K562 (cell line): ENCODE data around the gene TTC8. TPM values are rescaled to one million over a fixed set of nuclear protein-coding genes. Genes with fewer than 3 reads are reported as not detected.

Experiments used
- ATAC-seq: fragments of 200-7000 bp; cut with Tn5 transposase; 3 replicates; pipeline ENCODE4 v1.9.1; 2020; ENCODE audit warnings: moderate library complexity
- BruUV-seq: library from RNA; stranded (reverse); fragments of 400-500 nt; replicated peaks from 2 replicates; lab custom pipeline; 2021; lab: Mats Ljungman, UMichigan
- CTCF ChIA-PET: fragments of 300-600 bp; formaldehyde crosslinking; extraction: SDS; loops from one replicate; lab custom pipeline; 2021; ENCODE audit warnings: low intra/inter-chr PET ratio; lab: Yijun Ruan, JAX
- POLR2A ChIA-PET: fragments of 300-600, 350-650 bp; sonication (Branson Sonifier 250); formaldehyde crosslinking; extraction: SDS; loops from one replicate; lab custom pipeline; 2021; ENCODE audit warnings: antibody characterized with exemption, inconsistent platforms; lab: Yijun Ruan, JAX
- DNase-seq, 4 experiments: peaks; one replicate each; pipeline versions ENCODE4 v3.0.0 to v3.0.0-alpha.2; 2011 to 2018; ENCODE audit warnings: low spot score in 3 of 4, mixed read lengths in 3 of 4; ENCODE audit errors: extremely low read depth in 1 of 4
- FAIRE-seq: peaks from 2 replicates; lab custom pipeline; 2011; peaks lifted over from hg19 to GRCh38; lab: Jason Lieb, UNC
- H2AFZ ChIP-seq: 2 replicates; pipeline ENCODE4 v1.6.0; 2011; ENCODE audit warnings: low read depth, low read length, control low read depth, inconsistent platforms
- H3K27ac ChIP-seq: fragments of 200-600 bp; 3 replicates; pipeline ENCODE4 v1.8.0; 2011; ENCODE audit warnings: low read depth, mild to moderate bottlenecking, control low read depth, inconsistent platforms, low read length, moderate library complexity, mixed read lengths; ENCODE audit errors: extremely low read depth
- H3K27me3 ChIP-seq, 2 experiments: fragments of 300-600 bp in 1 of 2; 2 replicates in 1 of 2; 3 replicates in 1 of 2; pipeline versions ENCODE4 v1.6.0 to v1.8.0; 2011; ENCODE audit warnings: inconsistent platforms in 2 of 2, low read length in 2 of 2, mild to moderate bottlenecking in 1 of 2, mixed read lengths in 1 of 2, moderate library complexity in 1 of 2; ENCODE audit not compliant: control insufficient read depth in 2 of 2, insufficient read depth in 2 of 2
- H3K36me3 ChIP-seq: fragments of 300-600 bp; 3 replicates; pipeline ENCODE4 v1.8.0; 2011; ENCODE audit warnings: mild to moderate bottlenecking, low read length, inconsistent platforms; ENCODE audit not compliant: control insufficient read depth, insufficient read depth
- H3K4me1 ChIP-seq, 2 experiments: fragments of 200-600 bp in 1 of 2; replicated peaks in 1 of 2; 2 replicates in 1 of 2; 3 replicates in 1 of 2; pipeline versions ENCODE4 v1.5.1 to v1.8.0; 2011; ENCODE audit warnings: inconsistent platforms in 2 of 2, low read length in 2 of 2, mild to moderate bottlenecking in 1 of 2, mixed read lengths in 1 of 2, moderate library complexity in 1 of 2; ENCODE audit not compliant: control insufficient read depth in 2 of 2, insufficient read depth in 2 of 2
- H3K4me2 ChIP-seq: 2 replicates; pipeline ENCODE4 v1.6.1; 2011; ENCODE audit warnings: low read length, control low read depth, inconsistent platforms, mixed read lengths; ENCODE audit not compliant: insufficient read depth
- H3K4me3 ChIP-seq: fragments of 200-600 bp; sonication (generic), shearing (Covaris generic); 2 replicates; pipeline ENCODE4 v1.5.1; 2016; ENCODE audit warnings: control low read depth, inconsistent platforms
- H3K79me2 ChIP-seq: fragments of 200-600 bp; 3 replicates; pipeline ENCODE4 v1.8.0; 2011; ENCODE audit warnings: low read length, inconsistent platforms; ENCODE audit not compliant: control insufficient read depth, insufficient read depth
- H3K9ac ChIP-seq, 2 experiments: 2 replicates each; pipeline versions ENCODE4 v1.6.0 to v1.6.1; 2011; ENCODE audit warnings: low read depth in 2 of 2, low read length in 2 of 2, control low read depth in 1 of 2, inconsistent platforms in 1 of 2, mild to moderate bottlenecking in 1 of 2, mixed read lengths in 1 of 2; ENCODE audit not compliant: insufficient read depth in 1 of 2
- H3K9me1 ChIP-seq: one replicate; pipeline ENCODE4 v1.6.0; 2011; ENCODE audit warnings: inconsistent platforms, mild to moderate bottlenecking, low read length, moderate library complexity; ENCODE audit not compliant: control insufficient read depth, insufficient read depth
- H3K9me3 ChIP-seq: replicated peaks from 2 replicates; pipeline ENCODE4 v1.5.1; 2011; ENCODE audit warnings: low read depth, low read length, inconsistent platforms; ENCODE audit not compliant: control insufficient read depth, insufficient read depth
- H4K20me1 ChIP-seq: replicated peaks from 2 replicates; pipeline ENCODE4 v1.6.1; 2011; ENCODE audit warnings: low read length, inconsistent platforms, mixed read lengths; ENCODE audit not compliant: control insufficient read depth, insufficient read depth
- BCL6 ChIP-seq: fragments of 250-450 bp; sonication (Bioruptor Pico); IDR thresholded peaks from 2 replicates; pipeline ENCODE4 v1.4.0; 2020
- GATA2 ChIP-seq: sonication (generic); formaldehyde crosslinking; IDR thresholded peaks from 2 replicates; pipeline ENCODE4 v1.4.0; 2020; ENCODE audit warnings: mild to moderate bottlenecking, missing genetic modification reagents
- GTF2A2 ChIP-seq: IDR thresholded peaks from 2 replicates; pipeline ENCODE4 v1.6.1; 2016; ENCODE audit warnings: mild to moderate bottlenecking, missing genetic modification characterization, missing compliant biosample characterization
- HLTF ChIP-seq: fragments of 450-650 bp; IDR thresholded peaks from 2 replicates; pipeline ENCODE4 v1.6.1; 2016
- HMGN3 ChIP-seq: IDR thresholded peaks from 2 replicates; pipeline ENCODE4 v1.6.1; 2011; ENCODE audit warnings: borderline replicate concordance, low read depth, mild to moderate bottlenecking, mixed read lengths, low read length; ENCODE audit not compliant: insufficient read length; ENCODE audit errors: extremely low read depth
- HOXB6 ChIP-seq: fragments of 250-450 bp; sonication (Bioruptor Pico); IDR thresholded peaks from 2 replicates; pipeline ENCODE4 v1.5.1; 2022; ENCODE audit warnings: mild to moderate bottlenecking, borderline replicate concordance
- SIRT6 ChIP-seq: IDR thresholded peaks from one replicate; pipeline ENCODE4 v1.6.1; 2012; ENCODE audit warnings: low read depth, mild to moderate bottlenecking, control low read depth, inconsistent platforms, low read length, moderate library complexity
- SRSF7 ChIP-seq: fragments of 200-400 bp; formaldehyde crosslinking; optimal IDR thresholded peaks from 2 replicates; pipeline ENCODE3; 2017; ENCODE audit warnings: mild to moderate bottlenecking, low read depth, low read length
- TCF7L2 ChIP-seq: fragments of 150-350 bp; IDR thresholded peaks from 2 replicates; pipeline ENCODE4 v1.6.1; 2016; ENCODE audit warnings: low read depth, mild to moderate bottlenecking, low read length, moderate library complexity
- ZNF121 ChIP-seq: sonication (generic); formaldehyde crosslinking; conservative IDR thresholded peaks from 2 replicates; pipeline ENCODE4 v1.8.0; 2022; ENCODE audit warnings: missing genetic modification reagents
- ZNF224 ChIP-seq: sonication (generic); formaldehyde crosslinking; IDR thresholded peaks from 2 replicates; pipeline ENCODE4 v1.8.0; 2022; ENCODE audit warnings: mild to moderate bottlenecking, missing genetic modification reagents
- ZNF316 ChIP-seq: fragments of 450-650 bp; IDR thresholded peaks from 2 replicates; pipeline ENCODE4 v1.6.1; 2016
- ZNF347 ChIP-seq: fragments of 450-650 bp; formaldehyde crosslinking; IDR thresholded peaks from 2 replicates; pipeline ENCODE4 v1.4.0; 2020; ENCODE audit warnings: low read depth, mild to moderate bottlenecking, moderate library complexity
- WGBS: fragments of 100-300 bp; shearing (Covaris generic); methylation state at CpG from one replicate; pipeline ENCODE4 v1.1.6; 2016; ENCODE audit warnings: low coverage, mixed read lengths; ENCODE audit not compliant: insufficient coverage; ENCODE audit errors: missing lambda C conversion rate; 5-methylcytosine and 5-hydroxymethylcytosine counted together
- in situ Hi-C: fragments of 300-500 bp; cut with MboI; formaldehyde crosslinking; loops from 4 replicates; pipeline ENCODE4 v1.15.0; 2018; ENCODE audit warnings: inconsistent platforms, mixed read lengths
- intact Hi-C: fragments of 100-400 bp; cut with micrococcal nuclease; formaldehyde crosslinking; loops from 2 replicates; pipeline ENCODE4 v1.14.2; 2022
- polyA plus RNA-seq, 8 experiments: library from polyadenylated mRNA; depleted of rRNA in 4 of 8; stranded (reverse) in 5 of 8; unstranded in 3 of 8; fragments of >200 nt; fragmentation: Nextera tagmentation in 2 of 8; fragmentation: Illumina TruSeq in 1 of 8; extraction: Ambion mirVana in 2 of 8; extraction: Trizol in 1 of 8; gene quantifications; 2 replicates each; pipeline versions ENCODE4 v1.2.1 to v1.2.3, GENCODE V29; 2011 to 2014; ENCODE audit warnings: inconsistent platforms in 1 of 8, missing spikeins in 1 of 8
- total RNA-seq, 7 experiments: library from RNA; depleted of rRNA in 6 of 7; stranded (reverse); fragments of >200 nt in 6 of 7; fragmentation: Illumina TruSeq in 2 of 7; extraction: Trizol in 2 of 7; gene quantifications; 2 replicates each; pipeline versions ENCODE4 v1.2.1 to v1.2.3, GENCODE V29; 2011 to 2021; ENCODE audit warnings: low replicate concordance in 1 of 7
- TF ChIP-seq, protein P1 (sequence below): fragments of 450-650 bp; IDR thresholded peaks from 2 replicates; pipeline ENCODE4 v1.6.1; 2016; ENCODE audit warnings: missing biosample characterization, missing genetic modification characterization
- TF ChIP-seq, protein P2 (sequence below): fragments of 250-450 bp; sonication (Bioruptor Pico); IDR thresholded peaks from 2 replicates; pipeline ENCODE4 v1.8.0; 2022; ENCODE audit warnings: inconsistent platforms, mild to moderate bottlenecking, moderate library complexity, borderline replicate concordance

Gene TTC8
- total and polyA plus RNA-seq, 9 of the 15 experiments (the other 6 are each of a cell fraction or from before 2014, with no cell fraction given): 7.3 to 22.7 (median 9.6) TPM

- no peak for TF ChIP-seq SRSF7
These were observed 31.2 kb upstream of the TTC8 start (continued) for GRCh38 chr14:88793259-88793625.

- FAIRE-seq (no peak), ATAC-seq (no peak), DNase-seq (no peak)
- in situ Hi-C loops (no loop called here), intact Hi-C loops (no loop called here)
- Histone ChIP-seq H3K27ac (no peak overlapping the region), H3K4me1 (peaks cover under 1 to 4% of the 10 kb centered on the region in 2 experiments; a peak in 3 of 5 replicates), H3K27me3 (no peaks in the 10 kb centered on the region), H3K9me1 (no peaks in the 10 kb centered on the region), H3K79me2 (no peaks in the 10 kb centered on the region), H3K4me3 (no peak overlapping the region), H3K9ac (no peak overlapping the region), H3K36me3 (no peaks in the 10 kb centered on the region), H4K20me1 (no peaks in the 10 kb centered on the region), H3K9me3 (no peaks in the 10 kb centered on the region), H2AFZ (no peak overlapping the region), H3K4me2 (no peak overlapping the region)
- BruUV-seq: no TSS peak
- CTCF ChIA-PET: no interaction called here
- POLR2A ChIA-PET: interaction anchor here (0.6 to 0.9 kb wide), 2 partner anchors 21 to 1702 kb away, joined by 3 read pairs; no protein-coding TSS in a partner anchor
- 12% methylated on average over 4 of the region's 4 CpGs for WGBS
- TF ChIP-seq HOXB6: no peak
- TF ChIP-seq HLTF: no peak
- TF ChIP-seq ZNF224 (CRISPR knock-in tag): no peak
- no peak for TF ChIP-seq ZNF121 (CRISPR knock-in tag)
- no peak for TF ChIP-seq GTF2A2 (tag)
These were observed 26.3 kb upstream of the TTC8 start for GRCh38 chr14:88798156-88798555.

DNA sequence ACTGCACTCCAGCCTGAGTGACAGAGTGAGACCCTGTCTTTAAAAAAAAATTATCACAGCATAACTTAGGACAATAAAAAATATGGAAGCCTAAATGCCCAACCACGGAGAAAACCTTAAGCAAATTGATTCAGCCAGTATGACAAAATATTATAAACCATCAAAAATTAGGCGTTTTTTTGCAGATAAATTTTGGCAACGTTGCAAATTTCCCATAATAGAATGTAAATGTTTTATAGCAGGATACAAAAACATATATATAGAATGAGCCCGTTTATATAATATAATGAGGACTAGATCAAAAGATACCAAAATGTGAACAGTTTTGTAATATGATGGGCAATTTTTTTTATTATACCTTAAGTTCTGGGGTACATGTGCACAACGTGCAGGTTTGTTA lies 24.9 kb upstream of the TTC8 start:
- no peak overlapping the region for H3K4me3 ChIP-seq
- H4K20me1 ChIP-seq: no peaks in the 10 kb centered on the region
- no peaks in the 10 kb centered on the region for H3K9me1 ChIP-seq
- no peak for ATAC-seq
- H3K4me1 ChIP-seq: no peaks in the 10 kb centered on the region
- no peaks in the 10 kb centered on the region for H3K9me3 ChIP-seq
- BruUV-seq: no TSS peak
- H3K79me2 ChIP-seq: no peaks in the 10 kb centered on the region
- H3K27me3 ChIP-seq: no peaks in the 10 kb centered on the region
- no peak for DNase-seq
- CTCF ChIA-PET: no interaction called here
- H3K4me2 ChIP-seq: no peak overlapping the region
- WGBS: 0% methylated on average over 5 of the region's 5 CpGs
- no peak for FAIRE-seq
- intact Hi-C loops (no loop called here), in situ Hi-C loops (no loop called here)
- POLR2A ChIA-PET: no interaction called here
- no peaks in the 10 kb centered on the region for H3K36me3 ChIP-seq
- H2AFZ ChIP-seq: no peak overlapping the region
- no peak overlapping the region for H3K9ac ChIP-seq
- no peak overlapping the region for H3K27ac ChIP-seq
- TF ChIP-seq HMGN3 (no peak), GATA2 (CRISPR knock-in tag) (no peak), BCL6 (CRISPR knock-in tag) (no peak), ZNF347 (CRISPR knock-in tag) (no peak), TCF7L2 (no peak), ZNF316 (peak; percentile 64; the same call in 1 of the 2 replicates), SIRT6 (no peak)
- TF ChIP-seq, protein P1, sequence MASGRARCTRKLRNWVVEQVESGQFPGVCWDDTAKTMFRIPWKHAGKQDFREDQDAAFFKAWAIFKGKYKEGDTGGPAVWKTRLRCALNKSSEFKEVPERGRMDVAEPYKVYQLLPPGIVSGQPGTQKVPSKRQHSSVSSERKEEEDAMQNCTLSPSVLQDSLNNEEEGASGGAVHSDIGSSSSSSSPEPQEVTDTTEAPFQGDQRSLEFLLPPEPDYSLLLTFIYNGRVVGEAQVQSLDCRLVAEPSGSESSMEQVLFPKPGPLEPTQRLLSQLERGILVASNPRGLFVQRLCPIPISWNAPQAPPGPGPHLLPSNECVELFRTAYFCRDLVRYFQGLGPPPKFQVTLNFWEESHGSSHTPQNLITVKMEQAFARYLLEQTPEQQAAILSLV (tag): no peak
- TF ChIP-seq, protein P2, sequence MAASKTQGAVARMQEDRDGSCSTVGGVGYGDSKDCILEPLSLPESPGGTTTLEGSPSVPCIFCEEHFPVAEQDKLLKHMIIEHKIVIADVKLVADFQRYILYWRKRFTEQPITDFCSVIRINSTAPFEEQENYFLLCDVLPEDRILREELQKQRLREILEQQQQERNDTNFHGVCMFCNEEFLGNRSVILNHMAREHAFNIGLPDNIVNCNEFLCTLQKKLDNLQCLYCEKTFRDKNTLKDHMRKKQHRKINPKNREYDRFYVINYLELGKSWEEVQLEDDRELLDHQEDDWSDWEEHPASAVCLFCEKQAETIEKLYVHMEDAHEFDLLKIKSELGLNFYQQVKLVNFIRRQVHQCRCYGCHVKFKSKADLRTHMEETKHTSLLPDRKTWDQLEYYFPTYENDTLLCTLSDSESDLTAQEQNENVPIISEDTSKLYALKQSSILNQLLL (CRISPR knock-in tag): no peak
